ENCODE results near the gene MAGEF1.

Gene MAGEF1, protein sequence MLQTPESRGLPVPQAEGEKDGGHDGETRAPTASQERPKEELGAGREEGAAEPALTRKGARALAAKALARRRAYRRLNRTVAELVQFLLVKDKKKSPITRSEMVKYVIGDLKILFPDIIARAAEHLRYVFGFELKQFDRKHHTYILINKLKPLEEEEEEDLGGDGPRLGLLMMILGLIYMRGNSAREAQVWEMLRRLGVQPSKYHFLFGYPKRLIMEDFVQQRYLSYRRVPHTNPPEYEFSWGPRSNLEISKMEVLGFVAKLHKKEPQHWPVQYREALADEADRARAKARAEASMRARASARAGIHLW

GRCh38 chr3:184711493-184712247 is at the start of gene MAGEF1:
Gene MAGEF1, minus strand, starts transcription at chr3:184712064. Its CDS starts 243 bp downstream, at chr3:184711821.
- peak; percentile 90 for DNase-seq

DNA sequence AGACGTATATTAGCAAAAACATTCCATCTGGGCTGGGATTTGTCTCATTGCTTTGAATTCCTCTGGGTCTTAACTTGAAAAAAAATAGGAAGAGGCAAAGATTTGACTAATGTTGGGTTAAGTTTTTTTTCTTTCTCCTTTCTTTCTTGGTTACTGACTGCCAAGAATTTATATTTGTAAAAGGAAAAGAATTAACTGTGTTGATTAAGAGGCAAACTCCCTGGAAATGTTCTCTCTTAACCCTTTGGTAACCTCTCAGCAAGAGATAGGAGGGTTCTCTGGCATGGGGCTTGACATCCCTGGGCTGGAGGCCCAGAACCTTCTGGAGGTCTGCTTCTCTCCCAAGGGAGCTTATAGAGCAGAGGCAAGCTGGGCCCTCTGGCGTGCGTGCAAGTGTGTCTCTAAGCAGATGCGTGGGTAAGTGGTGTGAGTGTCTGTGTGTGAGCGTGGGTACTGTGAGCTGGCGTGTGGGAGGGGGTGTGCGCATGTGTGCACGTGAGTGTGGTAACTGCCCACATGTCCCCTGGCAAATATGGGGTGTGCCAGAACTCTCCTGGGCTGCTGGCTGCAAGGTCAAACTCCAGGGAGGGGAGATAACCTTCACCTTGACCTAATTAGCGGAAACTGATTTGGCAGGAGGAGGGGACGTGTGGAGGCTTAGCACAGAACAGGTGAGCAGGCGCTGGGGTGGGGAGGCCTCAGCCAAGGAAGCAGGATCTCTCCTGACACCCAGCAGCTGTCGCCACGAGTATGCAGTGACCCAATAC is 49.4 kb upstream of the MAGEF1 start:
- DNase-seq, result peak; percentile 72

DNA sequence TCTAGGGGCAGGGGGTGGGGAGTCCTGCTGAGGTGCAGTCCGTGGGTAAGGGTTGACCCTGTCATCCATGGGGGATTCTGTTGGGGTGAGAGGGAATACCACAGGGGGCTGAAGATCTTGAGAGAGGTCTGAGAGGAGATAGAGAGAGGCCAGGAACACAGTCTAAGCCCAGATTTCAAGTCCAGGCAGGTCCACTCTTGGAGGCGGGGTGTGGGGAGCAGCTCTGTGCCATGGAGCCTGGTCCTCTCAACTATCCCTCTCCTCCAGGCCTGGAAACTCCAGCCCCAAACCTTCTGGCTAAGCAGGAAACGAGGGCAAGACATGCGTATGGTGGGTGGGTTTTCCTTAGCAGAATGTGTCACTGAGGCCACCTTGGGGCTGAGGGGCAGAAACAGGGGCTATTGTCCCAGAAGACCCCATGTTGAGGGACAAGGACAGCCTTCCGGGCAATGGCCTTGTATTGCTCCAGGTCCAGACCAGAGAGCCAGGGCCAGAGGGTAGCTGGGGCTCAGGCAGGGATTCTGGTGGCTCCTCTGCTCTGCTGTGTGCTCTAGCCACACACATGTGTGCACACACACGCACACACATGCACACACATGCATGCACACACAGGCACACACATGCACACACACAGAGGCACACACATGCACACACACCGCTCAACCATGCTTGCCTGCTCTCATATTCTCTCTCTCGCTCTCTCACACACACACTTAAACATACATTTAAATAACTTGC is 48.6 kb upstream of the MAGEF1 start:
- no peak for DNase-seq

GRCh38 chr3:184759666-184760200 is 47.9 kb upstream of the MAGEF1 start:
- DNase-seq, result no peak

DNA sequence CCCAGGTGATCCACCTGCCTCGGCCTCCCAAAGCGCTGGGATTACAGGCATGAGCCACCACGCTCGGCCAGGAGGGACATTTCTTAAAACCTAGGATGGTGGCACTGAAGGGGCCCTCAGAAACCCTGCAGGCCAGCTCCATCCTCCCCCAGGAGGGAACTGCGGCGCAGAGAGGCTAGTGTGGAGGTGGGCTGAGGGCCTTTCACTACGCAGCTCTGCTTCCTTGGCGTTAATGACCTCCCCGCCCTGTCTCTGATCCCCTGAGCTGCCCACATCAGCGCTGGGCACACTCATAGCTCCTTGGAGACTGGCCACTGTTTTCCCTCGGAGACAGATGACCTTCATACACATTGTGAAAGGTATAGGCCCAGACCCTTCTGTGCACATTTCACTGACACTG is 46.2 kb upstream of the MAGEF1 start:
- no peak for DNase-seq

GRCh38 chr3:184757022-184757651 is 45.3 kb upstream of the MAGEF1 start:
- peak; percentile 52 for DNase-seq

DNA sequence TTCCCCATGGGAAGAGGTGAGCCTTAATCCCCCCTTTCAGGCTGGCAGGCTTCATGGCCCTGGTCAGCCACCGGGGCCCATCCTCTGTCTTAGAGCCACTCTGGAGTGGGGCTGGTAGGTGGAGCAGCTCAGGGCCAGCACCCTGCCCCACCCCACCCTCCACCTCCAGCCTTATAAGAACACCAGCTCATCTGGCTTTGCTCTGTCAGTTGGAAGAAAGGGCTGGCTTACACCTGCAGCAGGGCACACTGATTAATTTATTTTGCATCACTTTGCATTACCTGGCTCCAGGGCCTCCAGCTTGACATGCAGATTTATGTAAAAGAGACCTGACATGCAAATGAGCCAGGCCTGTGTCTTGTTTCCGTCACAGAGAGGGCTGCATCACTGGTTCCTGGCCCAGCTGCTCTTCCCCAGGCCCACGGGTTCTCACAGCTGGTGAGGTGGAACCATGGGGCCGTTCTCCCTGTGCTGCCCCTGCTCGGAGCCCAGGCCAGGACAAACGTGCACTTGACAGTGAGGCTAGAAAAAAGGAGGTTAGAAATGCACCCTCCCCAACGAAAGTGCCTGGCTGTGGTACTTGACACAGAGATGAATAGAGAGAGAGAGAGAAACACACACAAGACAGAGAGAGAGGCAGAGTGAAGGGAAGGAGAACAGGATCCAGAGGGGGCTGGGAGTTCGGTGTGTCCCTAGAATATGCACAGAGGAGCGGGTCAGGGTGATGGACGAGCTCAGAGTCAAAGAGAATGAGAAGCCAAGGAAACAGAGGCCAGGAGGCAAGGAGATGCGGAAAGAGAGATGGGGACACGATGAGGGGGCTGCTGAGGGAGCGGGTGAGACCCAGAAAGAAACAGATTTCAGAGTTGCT is 44.5 kb upstream of the MAGEF1 start:
- DNase-seq, result peak; percentile 28

DNA sequence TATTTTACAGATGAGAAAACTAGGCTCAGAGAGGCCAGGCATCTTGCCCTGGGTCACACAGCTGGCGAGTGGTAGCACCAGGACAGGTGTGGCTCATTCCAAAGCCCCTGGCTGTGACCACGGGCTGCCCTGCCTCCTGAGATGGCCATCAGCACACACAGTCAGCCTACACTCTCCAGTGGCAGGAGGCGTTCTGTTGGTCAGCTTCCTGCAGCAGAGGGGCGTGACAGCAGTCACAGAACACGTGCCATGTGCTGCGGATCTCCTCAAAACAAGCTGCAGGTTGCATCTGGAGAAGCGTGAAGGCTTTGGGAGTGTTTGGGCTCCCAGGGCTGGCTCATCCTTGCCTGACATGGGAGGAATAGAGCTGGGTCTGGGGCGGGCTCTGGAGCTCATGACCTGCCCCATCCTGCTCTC is 43.5 kb upstream of the MAGEF1 start:
- DNase-seq, result no peak

DNA sequence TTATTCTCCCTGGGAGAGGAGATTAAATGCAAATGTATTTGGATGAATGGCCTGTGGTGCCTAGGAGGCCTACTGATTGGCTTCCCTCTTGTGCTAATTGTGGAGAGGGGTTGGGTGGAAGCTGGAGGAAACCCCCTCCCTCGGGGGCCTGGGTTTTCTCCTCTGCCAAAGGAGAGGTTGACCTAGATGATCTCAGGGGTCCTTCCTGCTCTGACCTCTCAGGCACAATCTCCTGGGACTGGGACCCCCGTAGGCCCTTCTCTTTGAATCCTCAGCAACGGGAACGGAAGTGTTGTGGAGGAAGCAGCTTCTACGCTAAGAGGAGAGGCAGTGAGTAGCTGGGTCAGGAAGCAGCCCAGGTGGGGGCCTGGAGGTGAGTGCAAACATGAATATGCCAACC is 40.5 kb upstream of the MAGEF1 start:
- no peak for DNase-seq

DNA sequence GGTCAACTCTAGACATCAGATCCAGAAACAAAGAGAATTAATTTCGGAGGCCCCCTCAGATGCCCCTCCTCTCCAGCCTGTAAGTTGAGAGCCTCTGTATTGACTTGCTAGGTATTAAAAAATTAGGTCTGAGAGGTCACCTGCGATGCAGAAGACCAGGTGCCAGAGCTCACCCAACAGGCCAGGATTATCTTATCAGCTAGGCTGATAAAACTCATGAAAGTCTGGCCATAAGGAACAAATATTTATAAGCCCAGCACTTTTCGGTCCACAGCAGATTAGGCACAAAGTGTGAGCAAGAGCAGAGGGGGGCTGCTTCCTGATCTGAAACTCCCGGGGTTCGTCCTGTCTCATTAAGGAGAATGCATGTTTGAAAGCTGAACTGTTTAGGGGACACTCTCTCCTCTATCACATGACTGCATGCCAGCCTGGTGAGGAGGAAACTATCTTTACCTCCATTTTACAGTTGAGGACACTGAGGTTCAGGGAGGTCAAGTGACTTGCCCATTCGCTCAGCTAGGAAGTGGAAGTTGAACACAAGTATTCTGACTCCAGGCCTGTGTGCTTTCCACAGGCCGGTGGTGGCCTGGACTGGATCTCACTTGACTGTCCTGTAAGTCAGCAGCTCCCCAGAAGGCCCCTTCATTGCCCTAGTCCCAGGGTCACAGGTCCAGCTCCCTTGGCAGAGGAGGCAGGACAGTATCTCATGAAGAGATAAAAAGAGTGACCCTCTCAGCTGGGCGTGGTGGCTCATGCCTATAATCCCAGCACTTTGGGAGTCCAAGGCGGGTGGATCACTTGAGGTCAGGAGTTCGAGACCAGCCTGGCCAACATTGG is 39.6 kb upstream of the MAGEF1 start:
- DNase-seq, result no peak

GRCh38 chr3:184750349-184751083 is 38.7 kb upstream of the MAGEF1 start:
- DNase-seq, result no peak

DNA sequence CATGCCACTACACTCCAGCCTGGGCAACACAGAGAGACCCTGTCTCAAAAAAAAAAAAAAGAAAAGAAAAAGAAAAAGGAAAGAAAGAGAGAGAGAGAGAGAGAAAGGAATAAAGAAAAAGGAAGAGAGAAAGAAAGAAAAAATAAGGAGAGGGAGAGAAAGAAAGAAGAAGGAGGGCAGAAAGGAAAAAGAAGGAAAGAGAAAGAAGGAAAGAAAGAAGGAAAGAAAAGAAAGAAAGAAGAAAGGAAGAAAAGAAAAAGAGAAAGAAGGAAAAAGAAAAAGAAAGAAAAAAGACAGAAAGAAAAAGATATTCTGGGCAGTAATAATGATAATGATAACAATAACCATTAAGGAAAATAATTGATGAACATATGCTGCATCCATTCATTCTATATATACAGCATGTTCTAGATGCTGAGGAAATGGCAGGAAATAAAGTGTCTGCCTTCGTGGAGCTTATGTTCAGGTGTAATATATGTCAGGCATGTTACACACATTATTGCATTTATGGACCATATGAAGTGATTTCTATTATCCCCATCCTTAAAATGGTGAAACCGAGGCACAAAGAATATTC is 37.4 kb upstream of the MAGEF1 start:
- no peak for DNase-seq

DNA sequence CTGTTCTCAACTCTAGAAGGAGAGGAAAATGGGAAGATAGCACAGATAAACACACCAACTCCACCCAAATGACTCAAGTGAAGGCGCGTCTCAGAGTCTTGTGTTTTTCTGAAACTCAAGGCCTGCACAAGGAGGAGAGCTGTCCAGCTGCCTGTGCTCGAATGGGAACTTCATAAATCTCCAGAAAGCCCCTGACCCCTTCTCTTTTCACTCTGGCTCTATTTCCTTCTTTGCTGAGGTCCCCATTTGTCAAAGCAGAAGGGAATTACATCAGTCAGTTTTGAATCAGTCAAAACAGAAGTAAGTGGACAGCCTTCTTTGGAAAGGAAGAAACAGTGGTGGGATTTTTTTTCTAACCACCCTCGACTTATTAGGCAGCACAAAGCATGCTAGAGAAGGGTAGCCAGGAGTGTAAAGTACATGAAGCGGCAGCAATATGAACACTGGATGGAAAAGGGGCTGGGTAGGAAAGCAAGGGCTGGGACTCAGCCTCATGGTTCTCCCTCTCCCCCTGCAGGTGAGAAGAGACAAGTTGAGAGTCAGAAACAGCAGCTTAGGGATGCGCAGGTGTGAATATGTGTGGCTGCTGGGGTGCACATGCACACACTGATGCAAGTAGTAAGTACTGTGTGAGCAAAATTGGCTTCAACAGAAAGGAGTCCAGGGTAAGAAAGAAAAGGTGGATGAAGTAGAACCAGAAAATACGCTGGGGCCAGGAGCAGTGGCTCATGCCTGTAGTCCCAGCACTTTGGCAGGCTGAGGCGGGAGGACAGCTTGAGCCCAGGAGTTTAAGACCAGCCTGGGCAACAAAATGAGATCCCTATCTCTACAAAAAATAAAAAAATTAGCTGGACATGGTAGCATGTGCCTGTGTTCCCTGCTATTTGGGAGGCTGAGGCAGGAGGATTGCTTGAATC is 36.6 kb upstream of the MAGEF1 start:
- peak; percentile 45 for DNase-seq

DNA sequence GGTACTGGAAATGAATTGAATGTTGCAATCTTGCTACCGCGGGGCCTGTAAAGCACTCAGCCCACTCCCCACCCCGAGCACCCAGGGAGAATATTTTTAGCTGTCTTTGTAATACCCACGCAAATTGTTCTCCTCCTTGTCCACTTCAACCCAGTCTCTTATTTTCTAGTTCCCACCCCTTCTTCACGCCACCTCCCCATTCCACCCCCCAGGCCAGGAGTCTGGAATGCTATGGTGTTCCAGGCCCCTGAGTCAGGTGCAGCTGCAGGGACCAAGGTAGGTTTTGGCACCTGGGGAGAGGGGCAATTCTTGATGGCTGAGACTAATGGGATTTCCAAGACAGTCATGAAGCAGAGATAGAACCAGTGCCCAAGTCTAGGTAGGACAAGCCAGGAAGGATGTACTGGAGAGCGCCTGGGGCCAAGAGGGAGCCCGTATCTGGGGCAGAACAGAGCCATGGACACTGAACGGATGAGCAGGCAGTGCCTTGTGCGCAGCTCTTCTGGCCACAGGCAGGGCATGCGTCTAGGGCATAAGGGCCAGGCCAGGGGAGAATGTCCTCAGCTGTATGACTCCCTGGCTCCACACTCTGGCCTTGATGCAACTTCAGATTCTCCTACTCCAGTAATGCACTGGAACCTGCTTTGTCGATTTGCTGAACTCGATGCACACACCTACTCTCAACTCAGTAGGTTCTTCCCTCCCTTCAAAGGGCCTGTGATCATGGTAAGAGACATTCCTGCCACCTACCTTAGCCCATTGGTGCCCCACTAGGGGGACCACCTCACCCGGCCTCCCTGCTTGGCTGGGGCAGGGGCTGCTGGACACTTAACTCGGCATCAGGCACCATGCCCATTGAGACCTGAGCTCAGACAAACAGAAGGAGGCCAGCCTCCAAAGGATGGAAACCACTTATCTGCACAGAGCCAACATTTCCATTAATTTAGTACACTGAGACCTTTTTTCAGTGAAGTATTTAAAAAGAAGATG is 34.6 kb upstream of the MAGEF1 start:
- DNase-seq, result no peak

DNA sequence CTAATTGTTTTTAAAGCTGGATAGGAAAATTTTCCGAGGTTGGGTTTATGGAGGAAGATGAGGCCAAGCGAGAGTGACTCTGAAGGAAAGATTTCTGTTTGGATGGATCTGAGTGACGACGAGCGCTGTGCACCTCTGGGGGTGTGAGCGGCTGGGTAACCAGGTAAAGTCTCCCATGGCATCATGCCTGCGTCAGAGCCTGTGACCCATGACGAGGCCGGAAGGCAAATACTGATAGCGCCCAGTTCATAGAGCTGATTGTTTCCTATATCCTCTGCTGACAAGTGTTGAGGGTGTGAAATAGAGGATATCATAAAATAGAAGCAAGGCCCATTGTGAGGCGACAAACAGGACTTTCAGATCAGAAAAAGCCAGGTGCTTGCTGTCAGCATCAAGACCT is 33.7 kb upstream of the MAGEF1 start:
- no peak for DNase-seq

- no peak for DNase-seq
These were observed 31.4 kb upstream of the MAGEF1 start for GRCh38 chr3:184743248-184743647.

- no peak for DNase-seq
These were observed 30.8 kb upstream of the MAGEF1 start for GRCh38 chr3:184742676-184743135.

Measured in NCI-H2171 treated with DMSO at 0.1 percent for 48 hours (cell line).